Measurements from ENCODE around the gene MPC2.

DNA sequence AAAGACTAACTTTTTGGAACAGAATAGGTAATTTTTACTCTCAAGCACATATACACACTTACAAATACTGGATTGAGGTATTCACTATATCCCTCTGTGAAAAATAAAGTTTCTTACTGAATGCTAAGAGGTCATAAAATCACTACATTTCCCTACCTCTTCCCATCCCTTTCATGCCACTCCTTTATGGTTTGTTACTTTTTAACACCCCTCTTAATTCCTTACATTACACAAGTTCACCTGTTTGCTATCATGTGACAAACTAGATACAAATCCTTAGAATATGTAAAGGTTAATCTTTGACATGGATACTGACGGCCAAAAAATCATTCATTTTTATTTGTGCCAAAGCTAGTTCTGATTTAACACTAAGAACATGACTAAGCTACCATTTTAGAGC is 7.1 kb downstream of the MPC2 start:
- TF ChIP-seq, protein P1, sequence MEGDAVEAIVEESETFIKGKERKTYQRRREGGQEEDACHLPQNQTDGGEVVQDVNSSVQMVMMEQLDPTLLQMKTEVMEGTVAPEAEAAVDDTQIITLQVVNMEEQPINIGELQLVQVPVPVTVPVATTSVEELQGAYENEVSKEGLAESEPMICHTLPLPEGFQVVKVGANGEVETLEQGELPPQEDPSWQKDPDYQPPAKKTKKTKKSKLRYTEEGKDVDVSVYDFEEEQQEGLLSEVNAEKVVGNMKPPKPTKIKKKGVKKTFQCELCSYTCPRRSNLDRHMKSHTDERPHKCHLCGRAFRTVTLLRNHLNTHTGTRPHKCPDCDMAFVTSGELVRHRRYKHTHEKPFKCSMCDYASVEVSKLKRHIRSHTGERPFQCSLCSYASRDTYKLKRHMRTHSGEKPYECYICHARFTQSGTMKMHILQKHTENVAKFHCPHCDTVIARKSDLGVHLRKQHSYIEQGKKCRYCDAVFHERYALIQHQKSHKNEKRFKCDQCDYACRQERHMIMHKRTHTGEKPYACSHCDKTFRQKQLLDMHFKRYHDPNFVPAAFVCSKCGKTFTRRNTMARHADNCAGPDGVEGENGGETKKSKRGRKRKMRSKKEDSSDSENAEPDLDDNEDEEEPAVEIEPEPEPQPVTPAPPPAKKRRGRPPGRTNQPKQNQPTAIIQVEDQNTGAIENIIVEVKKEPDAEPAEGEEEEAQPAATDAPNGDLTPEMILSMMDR (IDR thresholded peaks at IDR 0.05) = no peak
- TF ChIP-seq POLR2A (IDR thresholded peaks at IDR 0.05) = no peak

Data from uterus (tissue), 2 donors.